H9 (cell line): ENCODE results near the gene MMP2. TPM values are rescaled to one million over a fixed set of nuclear protein-coding genes. Genes with fewer than 3 reads are reported as not detected.

ENCODE experiments used
- DNase-seq: peaks from one replicate; pipeline ENCODE4 v3.0.0-alpha.2; 2017
- H2AFZ ChIP-seq: one replicate; pipeline ENCODE4 v1.6.1; 2013; ENCODE audit warnings: mild to moderate bottlenecking, low read length, control low read depth, moderate library complexity
- H2AK5ac ChIP-seq: 2 replicates; pipeline ENCODE4 v1.6.1; 2013; ENCODE audit warnings: low read length, control low read depth, mixed read lengths; ENCODE audit not compliant: insufficient read length
- H2BK120ac ChIP-seq: one replicate; pipeline ENCODE4 v1.6.1; 2013; ENCODE audit warnings: low read depth, mild to moderate bottlenecking, low read length, control low read depth, inconsistent platforms; ENCODE audit not compliant: poor library complexity, severe bottlenecking
- H2BK12ac ChIP-seq: 2 replicates; pipeline ENCODE4 v1.6.1; 2013; ENCODE audit warnings: low read length, control low read depth, mixed read lengths, low read depth; ENCODE audit not compliant: insufficient read length
- H2BK15ac ChIP-seq: 2 replicates; pipeline ENCODE4 v1.6.1; 2013; ENCODE audit warnings: low read depth, low read length, control low read depth
- H2BK20ac ChIP-seq: one replicate; pipeline ENCODE4 v1.6.1; 2013; ENCODE audit warnings: low read depth, mild to moderate bottlenecking, low read length, control low read depth, inconsistent platforms; ENCODE audit not compliant: poor library complexity, severe bottlenecking
- H2BK5ac ChIP-seq: 2 replicates; pipeline ENCODE4 v1.6.1; 2013; ENCODE audit warnings: low read length, control low read depth, mixed read lengths; ENCODE audit not compliant: insufficient read length
- H3K14ac ChIP-seq: 2 replicates; pipeline ENCODE4 v1.6.1; 2013; ENCODE audit warnings: low read length, control low read depth; ENCODE audit not compliant: insufficient read depth
- H3K18ac ChIP-seq: 2 replicates; pipeline ENCODE4 v1.6.1; 2013; ENCODE audit warnings: low read depth, mild to moderate bottlenecking, mixed read lengths, low read length, control low read depth; ENCODE audit not compliant: insufficient read length
- H3K23ac ChIP-seq: 2 replicates; pipeline ENCODE4 v1.6.1; 2013; ENCODE audit warnings: low read length, control low read depth, mixed read lengths, low read depth; ENCODE audit not compliant: insufficient read length
- H3K23me2 ChIP-seq: 2 replicates; pipeline ENCODE4 v1.6.1; 2013; ENCODE audit warnings: low read depth, mild to moderate bottlenecking, mixed read lengths, low read length, control low read depth; ENCODE audit not compliant: insufficient read length, poor library complexity, severe bottlenecking
- H3K27ac ChIP-seq: 2 replicates; pipeline ENCODE4 v1.5.1; 2013; ENCODE audit warnings: low read length, control low read depth, mixed read lengths, low read depth; ENCODE audit not compliant: insufficient read length
- H3K27me3 ChIP-seq: 2 replicates; pipeline ENCODE4 v1.6.1; 2013; ENCODE audit warnings: low read length, control low read depth, inconsistent platforms; ENCODE audit not compliant: insufficient read depth
- H3K4ac ChIP-seq: 2 replicates; pipeline ENCODE4 v1.6.1; 2013; ENCODE audit warnings: low read depth, mild to moderate bottlenecking, control low read depth, inconsistent platforms, low read length, moderate library complexity
- H3K4me1 ChIP-seq: 2 replicates; pipeline ENCODE4 v1.6.1; 2013; ENCODE audit warnings: low read length, control low read depth, inconsistent platforms; ENCODE audit not compliant: insufficient read depth
- H3K4me2 ChIP-seq: 2 replicates; pipeline ENCODE4 v1.6.1; 2013; ENCODE audit warnings: low read length, control low read depth, mixed read lengths; ENCODE audit not compliant: insufficient read length, insufficient read depth
- H3K56ac ChIP-seq: 2 replicates; pipeline ENCODE4 v1.6.1; 2013; ENCODE audit warnings: low read depth, mild to moderate bottlenecking, mixed read lengths, low read length, control low read depth; ENCODE audit not compliant: insufficient read length
- H3K79me1 ChIP-seq: 2 replicates; pipeline ENCODE4 v1.6.1; 2013; ENCODE audit warnings: low read depth, mild to moderate bottlenecking, moderate library complexity, low read length, control low read depth, inconsistent platforms; ENCODE audit not compliant: insufficient read depth, poor library complexity, severe bottlenecking
- H3K79me2 ChIP-seq: 2 replicates; pipeline ENCODE4 v1.6.1; 2013; ENCODE audit warnings: low read length, control low read depth, inconsistent platforms; ENCODE audit not compliant: insufficient read depth
- H3K9ac ChIP-seq: 2 replicates; pipeline ENCODE4 v1.6.1; 2013; ENCODE audit warnings: low read length, control low read depth, mixed read lengths; ENCODE audit not compliant: insufficient read length; ENCODE audit errors: extremely low read depth
- H3K9me3 ChIP-seq: one replicate; pipeline ENCODE4 v1.6.1; 2013; ENCODE audit warnings: low read depth, low read length, inconsistent platforms; ENCODE audit not compliant: control insufficient read depth
- H3T11ph ChIP-seq: one replicate; pipeline ENCODE4 v1.6.1; 2013; ENCODE audit warnings: mild to moderate bottlenecking, low read length, control low read depth, inconsistent platforms
- H4K20me1 ChIP-seq: one replicate; pipeline ENCODE4 v1.6.1; 2013; ENCODE audit not compliant: control insufficient read depth, insufficient read length, insufficient read depth
- H4K5ac ChIP-seq: 2 replicates; pipeline ENCODE4 v1.6.1; 2013; ENCODE audit warnings: low read depth, mild to moderate bottlenecking, mixed read lengths, low read length, control low read depth; ENCODE audit not compliant: insufficient read length
- H4K8ac ChIP-seq: replicated peaks from 2 replicates; pipeline ENCODE4 v1.6.1; 2013; ENCODE audit warnings: low read length, control low read depth, mixed read lengths, low read depth; ENCODE audit not compliant: insufficient read length
- H4K91ac ChIP-seq: 2 replicates; pipeline ENCODE4 v1.6.1; 2013; ENCODE audit warnings: low read depth, mild to moderate bottlenecking, moderate library complexity, mixed read lengths, low read length, control low read depth; ENCODE audit not compliant: insufficient read length
- H3K27ac Mint-ChIP-seq, 3 experiments: 2 replicates in 2 of 3; 3 replicates in 1 of 3; pipeline ENCODE4 v1.8.0; 2020 to 2021; ENCODE audit warnings: mixed read lengths in 3 of 3, mild to moderate bottlenecking in 1 of 3, moderate library complexity in 1 of 3
- H3K27me3 Mint-ChIP-seq: 2 replicates; pipeline ENCODE4 v1.8.0; 2021; ENCODE audit warnings: low read depth, mild to moderate bottlenecking, moderate library complexity, mixed read lengths
- H3K36me3 Mint-ChIP-seq, 3 experiments: 2 replicates in 2 of 3; 3 replicates in 1 of 3; pipeline ENCODE4 v1.8.0; 2020 to 2021; ENCODE audit warnings: low read depth in 3 of 3, mixed read lengths in 3 of 3; ENCODE audit not compliant: insufficient read depth in 1 of 3
- H3K4me1 Mint-ChIP-seq, 2 experiments: 2 replicates each; pipeline ENCODE4 v1.8.0; 2020; ENCODE audit warnings: mixed read lengths in 2 of 2
- H3K4me3 Mint-ChIP-seq, 2 experiments: 2 replicates in 1 of 2; 3 replicates in 1 of 2; pipeline ENCODE4 v1.8.0; 2020 to 2021; ENCODE audit warnings: mild to moderate bottlenecking in 2 of 2, mixed read lengths in 2 of 2, moderate library complexity in 1 of 2
- H3K9me3 Mint-ChIP-seq, 2 experiments: 2 replicates in 1 of 2; 3 replicates in 1 of 2; pipeline ENCODE4 v1.8.0; 2020; ENCODE audit warnings: mild to moderate bottlenecking in 2 of 2, mixed read lengths in 2 of 2, moderate library complexity in 1 of 2
- WGBS: extraction: QIAGEN DNeasy Blood & Tissue Kit; methylation state at CpG from one replicate; pipeline ENCODE4 v1.1.7; 2013; ENCODE audit warnings: missing lambda C conversion rate, low lambda C conversion rate, mixed read lengths; ENCODE audit not compliant: insufficient read length; ENCODE audit errors: extremely low coverage; 5-methylcytosine and 5-hydroxymethylcytosine counted together
- total RNA-seq: library from RNA; stranded (reverse); gene quantifications from 2 replicates; pipeline ENCODE4 v1.2.1, GENCODE V29; 2021
- TF ChIP-seq, protein P1 (sequence below): fragments of 200-600 bp; sonication (generic); conservative IDR thresholded peaks from 3 replicates; pipeline ENCODE4 v1.8.0; 2021; ENCODE audit warnings: antibody characterized with exemption, mild to moderate bottlenecking

The MMP2 gene
- total RNA-seq, 1 experiment from 2014 or later = 23.1 TPM

DNA sequence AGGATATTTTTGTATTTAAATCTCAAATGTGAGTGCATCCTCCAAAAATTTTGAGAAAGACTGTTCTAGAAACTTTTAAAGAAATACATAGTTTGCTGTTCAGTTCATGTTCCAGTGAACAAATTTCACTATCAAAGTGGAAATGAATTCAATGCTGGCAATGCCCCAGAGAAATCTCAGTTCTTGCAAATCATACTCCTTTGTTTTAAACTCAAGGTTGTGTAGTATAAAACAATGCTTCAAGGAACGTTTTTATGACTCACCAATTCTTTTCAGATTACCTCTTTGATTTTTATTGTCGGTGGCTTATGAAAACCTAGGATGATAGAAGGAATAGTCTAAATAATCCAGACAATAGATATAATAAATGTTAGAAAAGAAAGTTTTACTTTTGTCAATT, 47.4 kb downstream of the MMP2 start:
- H3K23ac ChIP-seq = no peak overlapping the region
- H3K9ac ChIP-seq = no peak overlapping the region
- no peak overlapping the region for H2BK20ac ChIP-seq
- Mint-ChIP-seq H3K4me1 (peaks cover 4 to 6% of the 10 kb centered on the region in 2 experiments; a peak in 3 of 4 replicates), H3K27me3 (no peaks in the 10 kb centered on the region), H3K36me3 (peaks cover 4 to 9% (median 7%) of the 10 kb centered on the region in 3 experiments; a peak in 5 of 7 replicates), H3K27ac (no peak overlapping the region), H3K4me3 (no peak overlapping the region), H3K9me3 (peaks cover 8 to 9% of the 10 kb centered on the region in 2 experiments; a peak in 4 of 5 replicates)
- TF ChIP-seq, protein P1, sequence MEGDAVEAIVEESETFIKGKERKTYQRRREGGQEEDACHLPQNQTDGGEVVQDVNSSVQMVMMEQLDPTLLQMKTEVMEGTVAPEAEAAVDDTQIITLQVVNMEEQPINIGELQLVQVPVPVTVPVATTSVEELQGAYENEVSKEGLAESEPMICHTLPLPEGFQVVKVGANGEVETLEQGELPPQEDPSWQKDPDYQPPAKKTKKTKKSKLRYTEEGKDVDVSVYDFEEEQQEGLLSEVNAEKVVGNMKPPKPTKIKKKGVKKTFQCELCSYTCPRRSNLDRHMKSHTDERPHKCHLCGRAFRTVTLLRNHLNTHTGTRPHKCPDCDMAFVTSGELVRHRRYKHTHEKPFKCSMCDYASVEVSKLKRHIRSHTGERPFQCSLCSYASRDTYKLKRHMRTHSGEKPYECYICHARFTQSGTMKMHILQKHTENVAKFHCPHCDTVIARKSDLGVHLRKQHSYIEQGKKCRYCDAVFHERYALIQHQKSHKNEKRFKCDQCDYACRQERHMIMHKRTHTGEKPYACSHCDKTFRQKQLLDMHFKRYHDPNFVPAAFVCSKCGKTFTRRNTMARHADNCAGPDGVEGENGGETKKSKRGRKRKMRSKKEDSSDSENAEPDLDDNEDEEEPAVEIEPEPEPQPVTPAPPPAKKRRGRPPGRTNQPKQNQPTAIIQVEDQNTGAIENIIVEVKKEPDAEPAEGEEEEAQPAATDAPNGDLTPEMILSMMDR = no peak
- H3K4me2 ChIP-seq = no peak overlapping the region
- no peak overlapping the region for H3K18ac ChIP-seq
- H3K56ac ChIP-seq = no peak overlapping the region
- no peak for DNase-seq
- H3T11ph ChIP-seq = no peak overlapping the region
- no peak overlapping the region for H4K8ac ChIP-seq
- no peaks in the 10 kb centered on the region for H3K4me1 ChIP-seq
- no peak overlapping the region for H3K27ac ChIP-seq
- no peaks in the 10 kb centered on the region for H3K27me3 ChIP-seq
- H2AFZ ChIP-seq = no peak overlapping the region
- no peak overlapping the region for H2BK5ac ChIP-seq
- H4K5ac ChIP-seq = no peak overlapping the region
- no peak overlapping the region for H2BK120ac ChIP-seq
- no peak overlapping the region for H2BK12ac ChIP-seq
- no peaks in the 10 kb centered on the region for H3K23me2 ChIP-seq
- no peaks in the 10 kb centered on the region for H4K20me1 ChIP-seq
- no peak overlapping the region for H2BK15ac ChIP-seq
- H2AK5ac ChIP-seq = no peak overlapping the region
- H3K14ac ChIP-seq = no peak overlapping the region
- no peak overlapping the region for H3K4ac ChIP-seq
- H3K79me2 ChIP-seq = no peaks in the 10 kb centered on the region
- H3K79me1 ChIP-seq = no peaks in the 10 kb centered on the region
- no peaks in the 10 kb centered on the region for H3K9me3 ChIP-seq
- WGBS = no CpG with 5 or more reads among the region's 2 CpGs
- no peak overlapping the region for H4K91ac ChIP-seq
